Measurements from ENCODE around the gene ZNF789. TPM values are rescaled to one million over a fixed set of nuclear protein-coding genes. Genes with fewer than 3 reads are reported as not detected.
"Not testable (repeated sequence)": the region's sequence is repeated elsewhere in the genome, so short reads cannot be mapped to it uniquely, and the experiment has no call there.

ZNF789 gene
- total RNA-seq (10 to 100 TPM; 12.3 to 12.5 TPM), polyA plus RNA-seq (6.1 TPM)

DNA sequence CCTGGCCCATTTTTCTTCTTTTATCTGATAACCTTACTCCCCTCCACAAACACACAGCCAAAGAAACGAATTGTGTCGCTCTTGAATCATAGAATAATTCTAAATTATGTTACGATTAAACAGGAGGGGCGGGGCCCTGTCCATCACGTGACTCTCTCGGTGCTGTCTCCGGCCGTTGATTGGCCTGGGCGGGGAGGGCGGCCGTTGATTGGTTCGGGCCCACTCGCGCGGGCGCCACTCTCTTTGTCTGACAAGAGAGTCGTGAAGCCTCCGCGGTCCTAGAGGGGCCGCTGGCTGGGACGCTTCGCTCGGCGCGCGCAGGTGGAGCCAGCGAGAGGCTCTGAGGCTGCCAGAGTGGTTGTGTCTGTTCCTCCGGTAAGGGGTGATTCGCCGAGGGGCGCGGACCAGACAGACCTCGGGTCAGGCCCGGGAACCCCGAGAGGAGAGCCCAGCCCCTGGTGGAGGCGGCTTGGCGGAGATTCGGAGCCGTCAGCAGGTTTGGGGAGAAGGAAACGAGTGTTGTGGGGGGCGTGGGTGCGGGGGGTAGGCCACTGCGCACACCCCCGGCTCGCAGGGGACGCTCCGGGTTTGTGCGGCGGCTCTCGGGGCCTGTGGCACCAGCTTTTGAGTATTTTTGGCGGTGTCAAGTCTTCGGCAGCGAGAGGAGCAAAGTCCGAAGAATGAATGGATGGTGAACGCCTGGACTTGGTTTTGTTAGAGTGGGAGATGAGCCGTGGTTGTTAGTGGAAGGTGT, at the start of gene ZNF789:
Gene ZNF789 (plus strand): TSS at position 330 of the 754 bp plus-strand sequence. CDS start 3,567 bp downstream, outside the sequence.
- Mint-ChIP-seq H3K4me1 (peaks cover 25 to 37% (median 27%) of the 10 kb centered on the region in 3 donors), H3K9me3 (no peaks in the 10 kb centered on the region), H3K4me3 (peak within 1 kb of the TSS; percentile 86 to 97 (median 94)), H3K27ac (peak within 1 kb of the TSS; percentile 75 to 97 (median 94)), H3K27me3 (peaks cover 0 to 3% of the 10 kb centered on the region in 2 donors), H3K36me3 (peaks cover 0 to 16% (median 0%) of the 10 kb centered on the region in 3 donors)
- peak within 1 kb of the TSS; percentile 83 for H3K4me3 ChIP-seq (ENCODE audit: low read length)
- ChIA-PET POLR2A (no interaction called here), CTCF (interaction anchor here (0.9 to 1.9 kb wide), 3 partner anchors 28 to 101 kb away, joined by 3 to 6 read pairs (median 3); partner anchors contain the start of genes ZKSCAN5 and ZNF394)
- H3K4me1 ChIP-seq (ENCODE audit: insufficient read depth, low read length), result peaks cover 10% of the 10 kb centered on the region
- H3K27me3 ChIP-seq (ENCODE audit: insufficient read depth, low read length, poor library complexity, severe bottlenecking), result no peaks in the 10 kb centered on the region
- no peaks in the 10 kb centered on the region for H3K36me3 ChIP-seq (ENCODE audit: insufficient read depth, low read length)
- H3K9me3 ChIP-seq (ENCODE audit: low read length), result no peaks in the 10 kb centered on the region
- peak within 1 kb of the TSS; percentile 78 for H3K27ac ChIP-seq (ENCODE audit: low read depth, low read length)
- peak; percentile 92 to 98 (median 98) for DNase-seq

DNA sequence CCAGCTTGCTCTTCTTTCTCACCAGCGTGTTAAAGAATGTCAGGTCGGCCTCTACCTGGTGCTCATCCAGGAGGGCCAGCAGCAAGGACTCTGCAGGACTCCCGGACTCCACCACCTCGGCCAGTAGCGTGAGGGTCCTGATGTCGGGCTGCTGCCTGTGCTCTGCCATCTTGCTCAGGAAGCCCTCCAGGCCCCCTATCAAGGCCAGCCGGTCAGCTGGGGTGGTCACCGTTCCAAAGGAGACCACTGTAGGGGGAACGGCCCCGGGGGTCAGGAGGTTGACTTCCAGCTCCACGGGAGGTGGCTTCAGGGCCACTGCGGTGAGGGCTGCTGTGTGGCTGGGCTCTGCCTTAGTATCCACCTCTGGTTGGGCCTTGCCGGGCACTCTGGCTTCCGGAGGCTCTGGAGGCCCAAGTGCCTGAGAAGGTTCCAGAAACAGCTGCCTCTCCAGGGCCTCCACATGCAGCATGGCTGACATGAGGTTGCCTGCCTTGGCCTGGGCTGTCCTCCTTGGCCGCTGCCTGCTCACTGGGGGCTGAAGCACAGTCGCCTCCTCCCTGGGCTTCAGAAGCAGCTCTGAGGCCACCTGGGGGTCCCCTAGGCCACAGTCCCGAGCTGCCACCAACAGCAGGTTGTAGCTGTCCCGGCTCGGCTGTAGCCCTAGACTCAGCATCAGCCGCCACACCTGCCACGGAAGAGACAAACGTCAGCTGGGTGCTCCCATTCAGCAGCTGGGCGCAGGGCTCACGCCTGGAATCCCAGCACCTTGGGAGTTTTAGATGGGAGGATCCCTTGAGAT, 47.6 kb upstream of the ZNF789 start:
- CTCF ChIA-PET, result interaction anchor here (0.9 to 1.5 kb wide), 2 partner anchors 12 to 16 kb away, joined by 3 to 4 read pairs; partner anchors contain the start of gene BUD31
- Mint-ChIP-seq H3K27ac (no peak overlapping the region), H3K27me3 (no peaks in the 10 kb centered on the region), H3K9me3 (no peaks in the 10 kb centered on the region), H3K4me1 (no peaks in the 10 kb centered on the region), H3K36me3 (peaks cover 0 to 67% (median 2%) of the 10 kb centered on the region in 3 donors), H3K4me3 (no peak overlapping the region)
- DNase-seq, result no peak
- POLR2A ChIA-PET, result interaction anchor here (0.6 kb wide), 1 partner anchor 22 kb away, joined by 4 read pairs; no protein-coding TSS in a partner anchor
- Histone ChIP-seq H3K9me3 (ENCODE audit: low read length) (no peaks in the 10 kb centered on the region), H3K4me3 (ENCODE audit: low read length) (no peak overlapping the region), H3K27me3 (ENCODE audit: insufficient read depth, low read length, poor library complexity, severe bottlenecking) (no peaks in the 10 kb centered on the region), H3K36me3 (ENCODE audit: insufficient read depth, low read length) (peaks cover 9% of the 10 kb centered on the region), H3K4me1 (ENCODE audit: insufficient read depth, low read length) (no peaks in the 10 kb centered on the region), H3K27ac (ENCODE audit: low read depth, low read length) (no peak overlapping the region)

DNA sequence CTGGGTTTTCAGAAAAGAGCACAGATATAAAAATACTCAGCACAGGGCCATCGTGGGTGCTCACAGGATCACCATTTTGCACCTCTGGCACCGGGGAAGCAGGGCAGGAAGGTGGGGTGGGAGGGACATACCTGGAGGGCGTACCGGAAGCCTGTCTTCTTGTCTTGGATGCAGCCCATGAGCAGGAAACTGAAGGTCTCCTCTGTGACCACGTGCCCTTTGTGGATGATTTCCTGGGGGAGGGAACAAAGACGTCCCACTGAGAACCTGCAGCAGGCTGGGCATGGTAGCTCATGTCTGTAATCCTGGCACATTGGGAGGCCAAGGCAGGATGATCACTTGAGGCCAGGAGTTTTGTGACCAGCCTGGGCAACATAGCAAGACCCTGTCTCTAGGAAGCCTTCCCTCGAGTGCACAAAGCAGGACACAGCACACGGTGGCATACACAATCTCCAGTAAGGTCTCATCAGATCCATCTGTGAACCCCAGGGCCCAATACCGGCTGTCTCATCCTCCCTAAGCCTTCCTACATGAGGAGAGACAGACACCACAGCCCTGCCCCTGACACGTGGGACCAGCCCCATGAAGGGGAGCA, 43.6 kb upstream of the ZNF789 start:
- no peak for DNase-seq
- Mint-ChIP-seq H3K4me3 (no peak overlapping the region), H3K27ac (no peak overlapping the region), H3K36me3 (peaks cover 0 to 60% (median 4%) of the 10 kb centered on the region in 3 donors), H3K4me1 (no peaks in the 10 kb centered on the region), H3K9me3 (no peaks in the 10 kb centered on the region), H3K27me3 (no peaks in the 10 kb centered on the region)
- no peaks in the 10 kb centered on the region for H3K27me3 ChIP-seq (ENCODE audit: insufficient read depth, low read length, poor library complexity, severe bottlenecking)
- ChIA-PET CTCF (no interaction called here), POLR2A (no interaction called here)
- H3K4me3 ChIP-seq (ENCODE audit: low read length), result no peak overlapping the region
- no peaks in the 10 kb centered on the region for H3K9me3 ChIP-seq (ENCODE audit: low read length)
- H3K27ac ChIP-seq (ENCODE audit: low read depth, low read length), result no peak overlapping the region
- H3K4me1 ChIP-seq (ENCODE audit: insufficient read depth, low read length), result no peaks in the 10 kb centered on the region
- peaks cover 4% of the 10 kb centered on the region for H3K36me3 ChIP-seq (ENCODE audit: insufficient read depth, low read length)

DNA sequence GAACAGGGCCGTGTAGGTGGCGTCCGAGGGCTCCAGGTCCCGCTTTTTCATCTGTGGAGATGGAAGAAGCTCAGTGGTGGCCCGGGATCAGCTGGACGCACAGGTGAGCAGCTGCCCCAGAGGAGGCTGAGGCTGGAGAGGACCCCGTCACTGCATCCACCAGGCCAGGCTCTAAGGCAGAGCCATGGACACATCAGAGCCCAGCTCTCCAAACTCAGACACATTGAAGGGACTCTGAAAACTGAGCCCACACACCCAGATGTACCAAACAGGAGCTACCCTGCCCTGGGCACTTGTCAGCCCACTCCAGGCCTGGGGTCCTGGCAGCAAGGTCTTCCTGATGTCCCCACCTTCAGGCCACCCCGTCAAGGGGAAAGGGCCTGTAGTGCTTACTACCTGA, 42.9 kb upstream of the ZNF789 start:
- ChIA-PET POLR2A (interaction anchor here (0.6 kb wide), 1 partner anchor 37 kb away, joined by 3 read pairs; no protein-coding TSS in a partner anchor), CTCF (no interaction called here)
- no peaks in the 10 kb centered on the region for H3K9me3 ChIP-seq (ENCODE audit: low read length)
- no peak overlapping the region for H3K4me3 Mint-ChIP-seq
- H3K36me3 Mint-ChIP-seq, result peaks cover 0 to 58% (median 4%) of the 10 kb centered on the region in 3 donors
- H3K4me3 ChIP-seq (ENCODE audit: low read length), result no peak overlapping the region
- H3K27me3 ChIP-seq (ENCODE audit: insufficient read depth, low read length, poor library complexity, severe bottlenecking), result no peaks in the 10 kb centered on the region
- H3K4me1 Mint-ChIP-seq, result no peaks in the 10 kb centered on the region
- peaks cover 1% of the 10 kb centered on the region for H3K36me3 ChIP-seq (ENCODE audit: insufficient read depth, low read length)
- H3K9me3 Mint-ChIP-seq, result no peaks in the 10 kb centered on the region
- DNase-seq, result no peak
- no peaks in the 10 kb centered on the region for H3K27me3 Mint-ChIP-seq
- no peak overlapping the region for H3K27ac ChIP-seq (ENCODE audit: low read depth, low read length)
- peak overlapping the region in 1 of 8 donors; percentile 24 for H3K27ac Mint-ChIP-seq
- H3K4me1 ChIP-seq (ENCODE audit: insufficient read depth, low read length), result no peaks in the 10 kb centered on the region

DNA sequence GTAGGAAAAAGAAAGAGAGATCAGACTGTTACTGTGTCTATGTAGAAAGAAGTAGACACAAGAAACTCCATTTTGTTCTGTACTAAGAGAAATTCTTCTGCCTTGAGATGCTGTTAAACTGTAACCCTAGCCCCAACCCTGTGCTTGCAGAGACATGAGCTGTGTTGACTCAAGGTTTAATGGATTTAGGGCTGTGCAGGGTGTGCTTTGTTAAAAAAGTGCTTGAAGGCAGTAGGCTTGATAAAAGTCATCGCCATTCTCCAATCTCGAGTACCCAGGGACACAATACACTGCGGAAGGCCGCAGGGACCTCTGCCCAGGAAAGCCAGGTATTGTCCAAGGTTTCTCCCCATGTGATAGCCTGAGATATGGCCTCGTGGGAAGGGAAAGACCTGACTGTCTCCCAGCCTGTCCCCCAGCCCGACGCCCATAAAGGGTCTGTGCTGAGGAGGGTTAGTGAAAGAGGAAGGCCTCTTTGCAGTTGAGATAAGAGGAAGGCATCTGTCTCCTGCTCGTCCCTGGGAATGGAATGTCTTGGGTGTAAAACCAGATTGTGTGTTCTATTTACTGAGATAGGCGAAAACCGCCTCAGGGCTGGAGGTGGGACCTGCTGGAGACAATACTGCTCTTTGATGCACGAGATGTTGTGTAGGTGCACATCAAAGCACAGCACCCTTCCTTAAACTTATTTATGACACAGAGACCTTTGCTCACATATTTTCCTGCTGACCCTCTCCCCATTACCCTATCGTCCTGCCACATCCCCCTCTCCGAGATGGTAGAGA, 40.7 kb upstream of the ZNF789 start:
- POLR2A ChIA-PET; H3K27me3 Mint-ChIP-seq; H3K27me3 ChIP-seq (ENCODE audit: insufficient read depth, low read length, poor library complexity, severe bottlenecking); DNase-seq; H3K9me3 ChIP-seq (ENCODE audit: low read length); CTCF ChIA-PET; H3K36me3 ChIP-seq (ENCODE audit: insufficient read depth, low read length); H3K4me1 Mint-ChIP-seq; H3K9me3 Mint-ChIP-seq; H3K27ac ChIP-seq (ENCODE audit: low read depth, low read length); H3K4me1 ChIP-seq (ENCODE audit: insufficient read depth, low read length); H3K4me3 ChIP-seq (ENCODE audit: low read length): not testable (repeated sequence)
- H3K27ac Mint-ChIP-seq, result peak overlapping the region in 1 of 8 donors; percentile 35
- peak overlapping the region in 1 of 7 donors; percentile 56 for H3K4me3 Mint-ChIP-seq
- H3K36me3 Mint-ChIP-seq, result peaks cover 0 to 53% (median 4%) of the 10 kb centered on the region in 3 donors

DNA sequence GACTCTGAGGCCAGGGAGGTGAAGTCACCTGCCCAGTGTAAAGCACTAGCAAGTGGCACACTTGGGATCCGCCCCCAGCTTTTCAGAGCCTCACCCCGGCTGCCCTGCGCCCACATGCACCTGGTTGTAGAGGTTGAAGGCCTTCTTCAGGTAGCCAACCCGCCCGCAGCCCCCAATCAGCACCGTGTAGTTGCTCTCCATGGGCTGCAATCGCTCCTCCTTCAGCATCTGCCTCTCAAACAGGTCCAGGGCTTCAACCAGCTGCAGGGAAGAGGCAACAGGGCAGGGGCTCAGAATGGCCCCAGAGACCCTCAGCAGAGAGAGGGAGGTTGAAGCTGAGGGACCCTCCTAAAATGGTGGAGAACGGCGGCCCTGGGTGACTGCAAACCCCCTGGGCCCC, 39.5 kb upstream of the ZNF789 start:
- ChIA-PET CTCF (no interaction called here), POLR2A (no interaction called here)
- Histone ChIP-seq H3K27ac (ENCODE audit: low read depth, low read length) (no peak overlapping the region), H3K36me3 (ENCODE audit: insufficient read depth, low read length) (no peaks in the 10 kb centered on the region), H3K9me3 (ENCODE audit: low read length) (no peaks in the 10 kb centered on the region), H3K4me3 (ENCODE audit: low read length) (no peak overlapping the region), H3K27me3 (ENCODE audit: insufficient read depth, low read length, poor library complexity, severe bottlenecking) (no peaks in the 10 kb centered on the region), H3K4me1 (ENCODE audit: insufficient read depth, low read length) (no peaks in the 10 kb centered on the region)
- DNase-seq, result no peak
- H3K27me3 Mint-ChIP-seq, result no peaks in the 10 kb centered on the region
- H3K4me1 Mint-ChIP-seq, result peaks cover 0 to 10% (median 4%) of the 10 kb centered on the region in 3 donors
- peak overlapping the region in 2 of 8 donors; percentile 8 to 32 for H3K27ac Mint-ChIP-seq
- peaks cover 0 to 49% (median 4%) of the 10 kb centered on the region in 3 donors for H3K36me3 Mint-ChIP-seq
- no peaks in the 10 kb centered on the region for H3K9me3 Mint-ChIP-seq
- peak overlapping the region in 1 of 7 donors; percentile 40 for H3K4me3 Mint-ChIP-seq

DNA sequence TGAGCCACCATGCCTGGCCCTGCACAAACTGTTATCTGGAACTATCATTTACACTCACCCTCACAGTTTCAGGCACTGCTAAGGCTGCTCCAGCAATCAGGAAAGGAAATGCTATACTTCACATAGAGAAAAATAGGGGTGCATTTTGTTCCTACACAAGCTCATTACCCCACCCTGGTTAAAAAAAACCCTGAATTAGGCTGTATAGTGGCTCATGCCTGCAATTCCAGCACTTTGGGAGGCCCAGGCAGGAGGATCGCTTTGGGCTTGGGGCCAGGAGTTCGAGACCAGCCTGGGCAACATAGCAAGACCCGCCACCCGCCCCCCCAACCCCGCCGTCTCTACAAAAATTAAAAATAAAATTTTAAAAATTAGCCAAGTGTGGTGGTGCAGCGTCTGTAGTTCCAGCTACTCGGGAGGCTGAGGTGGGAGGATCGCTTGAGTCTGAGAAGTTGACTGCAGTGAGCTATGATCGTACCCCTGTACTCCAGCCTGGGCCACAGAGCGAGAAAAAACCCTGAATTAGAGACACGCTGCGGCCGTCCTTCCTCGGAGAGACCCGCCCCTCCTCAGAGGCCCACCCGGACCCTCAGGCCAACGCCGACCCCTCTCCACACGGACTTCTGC, 34.6 kb upstream of the ZNF789 start:
- Histone ChIP-seq H3K27me3 (ENCODE audit: insufficient read depth, low read length, poor library complexity, severe bottlenecking) (no peaks in the 10 kb centered on the region), H3K36me3 (ENCODE audit: insufficient read depth, low read length) (no peaks in the 10 kb centered on the region), H3K9me3 (ENCODE audit: low read length) (no peaks in the 10 kb centered on the region), H3K27ac (ENCODE audit: low read depth, low read length) (peak overlapping the region; percentile 84), H3K4me3 (ENCODE audit: low read length) (peak overlapping the region; percentile 90), H3K4me1 (ENCODE audit: insufficient read depth, low read length) (peaks cover 11% of the 10 kb centered on the region)
- no peaks in the 10 kb centered on the region for H3K27me3 Mint-ChIP-seq
- DNase-seq, result no peak
- POLR2A ChIA-PET, result interaction anchor here (0.6 to 2.0 kb wide), 10 partner anchors 9 to 1004 kb away, joined by 3 to 10 read pairs (median 4); partner anchors contain the start of genes ARPC1A, BUD31, PDAP1 and ZKSCAN5
- H3K4me1 Mint-ChIP-seq, result peaks cover 24 to 43% (median 33%) of the 10 kb centered on the region in 3 donors
- CTCF ChIA-PET, result interaction anchor here (1.8 kb wide), 1 partner anchor 11 kb away, joined by 6 read pairs; no protein-coding TSS in a partner anchor
- no peaks in the 10 kb centered on the region for H3K9me3 Mint-ChIP-seq
- peak overlapping the region; percentile 94 to 99 (median 97) for H3K4me3 Mint-ChIP-seq
- H3K27ac Mint-ChIP-seq, result peak overlapping the region; percentile 84 to 98 (median 94)
- peaks cover 0 to 36% (median 3%) of the 10 kb centered on the region in 3 donors for H3K36me3 Mint-ChIP-seq
